ENCODE results near the gene MAP4K4. TPM values are rescaled to one million over a fixed set of nuclear protein-coding genes. Genes with fewer than 3 reads are reported as not detected.

MAP4K4 gene
- total RNA-seq, 1 donor from 2014 or later, result 427 TPM

GRCh38 chr2:101779190-101779589, 81.7 kb downstream of the MAP4K4 start:
- Mint-ChIP-seq H3K36me3 (ENCODE audit: low read depth, unreplicated experiment) (peaks cover 7% of the 10 kb centered on the region), H3K27me3 (ENCODE audit: unreplicated experiment) (peaks cover 17% of the 10 kb centered on the region), H3K4me3 (ENCODE audit: unreplicated experiment) (no peak overlapping the region), H3K27ac (ENCODE audit: unreplicated experiment) (no peak overlapping the region), H3K4me1 (ENCODE audit: unreplicated experiment) (peaks cover 86% of the 10 kb centered on the region), H3K9me3 (ENCODE audit: unreplicated experiment) (no peaks in the 10 kb centered on the region)
- no peak for TF ChIP-seq CTCF (IDR thresholded peaks at IDR 0.05; ENCODE audit: unreplicated experiment)
- no peak for DNase-seq (ENCODE audit: low spot score)

GRCh38 chr2:101779656-101780055, 82.1 kb downstream of the MAP4K4 start:
- Mint-ChIP-seq H3K4me1 (ENCODE audit: unreplicated experiment) (peaks cover 82% of the 10 kb centered on the region), H3K27me3 (ENCODE audit: unreplicated experiment) (peaks cover 17% of the 10 kb centered on the region), H3K27ac (ENCODE audit: unreplicated experiment) (no peak overlapping the region), H3K4me3 (ENCODE audit: unreplicated experiment) (no peak overlapping the region), H3K9me3 (ENCODE audit: unreplicated experiment) (no peaks in the 10 kb centered on the region), H3K36me3 (ENCODE audit: low read depth, unreplicated experiment) (peaks cover 9% of the 10 kb centered on the region)
- no peak for TF ChIP-seq CTCF (IDR thresholded peaks at IDR 0.05; ENCODE audit: unreplicated experiment)
- no peak for DNase-seq (ENCODE audit: low spot score)

GRCh38 chr2:101781326-101781725, 83.8 kb downstream of the MAP4K4 start:
- DNase-seq (ENCODE audit: low spot score), result no peak
- H3K4me1 Mint-ChIP-seq (ENCODE audit: unreplicated experiment), result peaks cover 70% of the 10 kb centered on the region
- H3K4me3 Mint-ChIP-seq (ENCODE audit: unreplicated experiment), result no peak overlapping the region
- H3K27ac Mint-ChIP-seq (ENCODE audit: unreplicated experiment), result no peak overlapping the region
- no peak for TF ChIP-seq CTCF (IDR thresholded peaks at IDR 0.05; ENCODE audit: unreplicated experiment)
- no peaks in the 10 kb centered on the region for H3K9me3 Mint-ChIP-seq (ENCODE audit: unreplicated experiment)
- peaks cover 5% of the 10 kb centered on the region for H3K36me3 Mint-ChIP-seq (ENCODE audit: low read depth, unreplicated experiment)
- H3K27me3 Mint-ChIP-seq (ENCODE audit: unreplicated experiment), result peaks cover 17% of the 10 kb centered on the region

GRCh38 chr2:101781791-101782426, 84.4 kb downstream of the MAP4K4 start:
- H3K4me1 Mint-ChIP-seq (ENCODE audit: unreplicated experiment), result peaks cover 75% of the 10 kb centered on the region
- peaks cover 5% of the 10 kb centered on the region for H3K36me3 Mint-ChIP-seq (ENCODE audit: low read depth, unreplicated experiment)
- DNase-seq (ENCODE audit: low spot score), result no peak
- no peak overlapping the region for H3K27ac Mint-ChIP-seq (ENCODE audit: unreplicated experiment)
- no peaks in the 10 kb centered on the region for H3K9me3 Mint-ChIP-seq (ENCODE audit: unreplicated experiment)
- TF ChIP-seq CTCF (IDR thresholded peaks at IDR 0.05; ENCODE audit: unreplicated experiment), result no peak
- no peak overlapping the region for H3K4me3 Mint-ChIP-seq (ENCODE audit: unreplicated experiment)
- peaks cover 17% of the 10 kb centered on the region for H3K27me3 Mint-ChIP-seq (ENCODE audit: unreplicated experiment)

- DNase-seq (ENCODE audit: low spot score), result no peak
- no peaks in the 10 kb centered on the region for H3K9me3 Mint-ChIP-seq (ENCODE audit: unreplicated experiment)
- no peak overlapping the region for H3K4me3 Mint-ChIP-seq (ENCODE audit: unreplicated experiment)
- no peak overlapping the region for H3K27ac Mint-ChIP-seq (ENCODE audit: unreplicated experiment)
- peaks cover 75% of the 10 kb centered on the region for H3K4me1 Mint-ChIP-seq (ENCODE audit: unreplicated experiment)
- H3K36me3 Mint-ChIP-seq (ENCODE audit: low read depth, unreplicated experiment), result peaks cover 5% of the 10 kb centered on the region
- H3K27me3 Mint-ChIP-seq (ENCODE audit: unreplicated experiment), result peaks cover 17% of the 10 kb centered on the region
- TF ChIP-seq CTCF (IDR thresholded peaks at IDR 0.05; ENCODE audit: unreplicated experiment), result no peak
These were observed 84.9 kb downstream of the MAP4K4 start for GRCh38 chr2:101782427-101782792.

Measured in endothelial cell (in vitro differentiated cells).